Endothelial cell of umbilical vein (primary cell): ENCODE data around the gene DRAM1. TPM values are rescaled to one million over a fixed set of nuclear protein-coding genes. Genes with fewer than 3 reads are reported as not detected.

Source experiments
- BruUV-seq: library from RNA; stranded (reverse); fragments of 400-500 nt; replicated peaks from 2 replicates; lab custom pipeline; 2021; lab: Mats Ljungman, UMichigan
- CTCF ChIA-PET: fragments of 300-600, 350-600 bp; sonication (Branson Sonifier 250); formaldehyde crosslinking; loops from one replicate; lab custom pipeline; 2021; ENCODE audit warnings: antibody characterized with exemption, inconsistent platforms; lab: Charles Lee
- POLR2A ChIA-PET: fragments of 300-600, 350-600 bp; sonication (Branson Sonifier 250); formaldehyde crosslinking; loops from one replicate; lab custom pipeline; 2021; ENCODE audit warnings: antibody characterized with exemption, inconsistent platforms; lab: Charles Lee
- DNase-seq: peaks from one replicate; pipeline ENCODE4 v3.0.0-alpha.2; 2011; ENCODE audit warnings: low read depth, low spot score
- FAIRE-seq: peaks from 2 replicates; lab custom pipeline; 2011; peaks lifted over from hg19 to GRCh38; lab: Jason Lieb, UNC
- H2AFZ ChIP-seq: 2 replicates; pipeline ENCODE4 v1.6.0; 2012; ENCODE audit warnings: low read depth, low read length, control low read depth, inconsistent platforms
- H3K27ac ChIP-seq: 2 replicates; pipeline ENCODE4 v1.5.1; 2011; ENCODE audit warnings: low read depth, mild to moderate bottlenecking, control low read depth, low read length, moderate library complexity; ENCODE audit not compliant: insufficient read depth
- H3K27me3 ChIP-seq, 2 experiments: 2 replicates each; pipeline versions ENCODE4 v1.6.0 to v1.6.1; 2011; ENCODE audit warnings: low read length in 2 of 2, mixed read lengths in 1 of 2; ENCODE audit not compliant: control insufficient read depth in 2 of 2, insufficient read depth in 2 of 2
- H3K36me3 ChIP-seq, 2 experiments: 2 replicates in 1 of 2; 3 replicates in 1 of 2; pipeline ENCODE4 v1.5.1; 2011; ENCODE audit warnings: low read length in 2 of 2, mild to moderate bottlenecking in 1 of 2, moderate library complexity in 1 of 2; ENCODE audit not compliant: control insufficient read depth in 2 of 2, insufficient read depth in 2 of 2; ENCODE audit errors: extremely low read depth in 1 of 2
- H3K4me1 ChIP-seq: 3 replicates; pipeline ENCODE4 v1.5.1; 2011; ENCODE audit warnings: mild to moderate bottlenecking, low read length; ENCODE audit not compliant: control insufficient read depth, insufficient read depth; ENCODE audit errors: extremely low read depth
- H3K4me2 ChIP-seq: 2 replicates; pipeline ENCODE4 v1.6.1; 2011; ENCODE audit warnings: low read length, control low read depth, mixed read lengths; ENCODE audit not compliant: insufficient read depth
- H3K4me3 ChIP-seq, 3 experiments: fragments of 200-600 bp in 1 of 3; sonication (generic), shearing (Covaris generic) in 1 of 3; replicated peaks in 1 of 3; 2 replicates each; pipeline ENCODE4 v1.5.1; 2011 to 2016; ENCODE audit warnings: control low read depth in 3 of 3, low read length in 3 of 3, mild to moderate bottlenecking in 2 of 3, inconsistent platforms in 1 of 3, low read depth in 1 of 3, moderate library complexity in 1 of 3; ENCODE audit not compliant: insufficient read depth in 1 of 3
- H3K79me2 ChIP-seq: 2 replicates; pipeline ENCODE4 v1.6.0; 2012; ENCODE audit warnings: low read length, inconsistent platforms; ENCODE audit not compliant: control insufficient read depth, insufficient read depth
- H3K9ac ChIP-seq: replicated peaks from 2 replicates; pipeline ENCODE3; 2011; ENCODE audit warnings: low read length, control low read depth; ENCODE audit not compliant: insufficient read depth; ENCODE audit errors: extremely low read depth
- H3K9me1 ChIP-seq: replicated peaks from 3 replicates; pipeline ENCODE4 v1.6.0; 2011; ENCODE audit warnings: mild to moderate bottlenecking, low read length; ENCODE audit not compliant: control insufficient read depth, insufficient read depth; ENCODE audit errors: extremely low read depth
- H3K9me3 ChIP-seq: replicated peaks from 2 replicates; pipeline ENCODE4 v1.5.1; 2012; ENCODE audit warnings: low read length, inconsistent platforms; ENCODE audit not compliant: control insufficient read depth, insufficient read depth
- H4K20me1 ChIP-seq: replicated peaks from 2 replicates; pipeline ENCODE3; 2011; ENCODE audit warnings: mild to moderate bottlenecking, low read length; ENCODE audit not compliant: control insufficient read depth, insufficient read depth; ENCODE audit errors: extremely low read depth
- EZH2 ChIP-seq: IDR thresholded peaks from 2 replicates; pipeline ENCODE4 v1.6.1; 2012; ENCODE audit warnings: borderline replicate concordance, low read depth, mild to moderate bottlenecking, moderate library complexity, low read length, inconsistent platforms; ENCODE audit not compliant: severe bottlenecking
- FOS ChIP-seq: IDR thresholded peaks from 2 replicates; pipeline ENCODE4 v1.6.1; 2011; ENCODE audit warnings: mild to moderate bottlenecking, low read length, moderate library complexity, borderline replicate concordance; ENCODE audit not compliant: insufficient read depth
- GATA2 ChIP-seq: IDR thresholded peaks from 2 replicates; pipeline ENCODE4 v1.7.0; 2011; ENCODE audit warnings: low read depth, mild to moderate bottlenecking, moderate library complexity, mixed read lengths, low read length; ENCODE audit not compliant: insufficient read length, insufficient read depth
- JUN ChIP-seq: IDR thresholded peaks from 2 replicates; pipeline ENCODE4 v1.6.1; 2011; ENCODE audit warnings: borderline replicate concordance, low read depth; ENCODE audit not compliant: insufficient read length, insufficient read depth
- MYC ChIP-seq: IDR thresholded peaks from one replicate; pipeline ENCODE4 v1.6.1; 2011; ENCODE audit warnings: mild to moderate bottlenecking, low read depth, low read length
- POLR2A ChIP-seq: IDR thresholded peaks from 2 replicates; pipeline ENCODE4 v1.6.1; 2012; ENCODE audit warnings: low read depth, mild to moderate bottlenecking, control low read depth, low read length
- POLR2AphosphoS5 ChIP-seq: IDR thresholded peaks from 2 replicates; pipeline ENCODE4 v1.6.1; 2012; ENCODE audit warnings: low read depth, mild to moderate bottlenecking, control low read depth, low read length, moderate library complexity; ENCODE audit not compliant: insufficient read depth
- dilution Hi-C: fragments of 300-500 bp; cut with MboI; formaldehyde crosslinking; loops from one replicate; pipeline ENCODE4 v1.15.0; 2019; ENCODE audit warnings: low sequenced_read_pairs; ENCODE audit not compliant: extremely low pct_ligation_motif_present
- intact Hi-C: fragments of 100-400 bp; cut with micrococcal nuclease; formaldehyde crosslinking; loops from one replicate; pipeline ENCODE4 v1.10.0; 2022
- polyA plus RNA-seq, 4 experiments: library from polyadenylated mRNA; depleted of rRNA in 3 of 4; stranded (reverse) in 3 of 4; unstranded in 1 of 4; fragments of >200 nt; gene quantifications; 2 replicates each; pipeline versions ENCODE4 v1.2.1 to v1.2.3, GENCODE V29; 2011 to 2012; ENCODE audit warnings: missing spikeins in 1 of 4
- total RNA-seq: library from RNA; stranded (reverse); gene quantifications from 2 replicates; pipeline ENCODE4 v1.2.3, GENCODE V29; 2021
- TF ChIP-seq, protein P1 (sequence below), 2 donors: IDR thresholded peaks; 1 replicate in 1 of 2; 2 replicates in 1 of 2; pipeline ENCODE4 v1.5.1; 2011; ENCODE audit warnings: low read length in 2 of 2, mild to moderate bottlenecking in 2 of 2, moderate library complexity in 2 of 2, control low read depth in 1 of 2, inconsistent platforms in 1 of 2, low read depth in 1 of 2; ENCODE audit not compliant: insufficient read depth in 1 of 2; ENCODE audit errors: extremely low read depth in 1 of 2
- TF ChIP-seq, protein P2 (sequence below): IDR thresholded peaks from 2 replicates; pipeline ENCODE4 v1.6.1; 2011; ENCODE audit not compliant: insufficient read depth, insufficient read length

DRAM1 gene
- total and polyA plus RNA-seq, 2 donors (not counting 3 experiments of a cell fraction or from before 2014, with no cell fraction given), result 24.6 to 46.3 TPM

DNA sequence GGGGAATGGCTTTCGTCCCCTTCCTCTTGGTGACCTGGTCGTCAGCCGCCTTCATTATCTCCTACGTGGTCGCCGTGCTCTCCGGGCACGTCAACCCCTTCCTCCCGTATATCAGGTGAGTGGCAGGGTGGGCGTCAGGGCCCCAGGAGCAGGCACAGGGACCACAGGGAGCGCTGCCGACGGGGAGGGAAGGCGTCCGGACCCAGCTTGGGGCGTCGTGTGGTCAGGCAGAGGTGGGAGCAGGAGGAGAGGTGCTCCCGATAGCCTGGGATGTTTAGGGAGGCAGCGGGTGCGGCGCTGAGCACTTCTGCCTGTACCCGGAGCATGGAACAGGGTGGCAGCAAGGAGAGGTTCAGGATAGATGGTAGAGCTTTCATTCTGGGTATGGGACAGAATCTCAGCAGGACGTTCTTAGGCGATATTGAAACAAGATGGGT, 444 bp downstream of the DRAM1 start:
- intact Hi-C loops, result loop anchor here (1.0 to 10.0 kb wide), 3 partner anchors 39 to 307 kb away; partner anchors contain the start of gene WASHC3

More for the DNA sequence above, 444 bp downstream of the DRAM1 start:
- Histone ChIP-seq H3K27ac (peak overlapping the region; percentile 93), H3K9ac (peak overlapping the region; percentile 93), H2AFZ (peak overlapping the region; percentile 87), H3K36me3 (peaks cover 0 to 2% of the 10 kb centered on the region in 2 experiments), H3K27me3 (no peaks in the 10 kb centered on the region), H3K4me3 (peak overlapping the region; percentile 5 to 76 (median 55)), H3K9me3 (no peaks in the 10 kb centered on the region), H3K9me1 (no peaks in the 10 kb centered on the region), H4K20me1 (no peaks in the 10 kb centered on the region), H3K79me2 (peaks cover 32% of the 10 kb centered on the region), H3K4me1 (peaks cover 26% of the 10 kb centered on the region), H3K4me2 (peak overlapping the region; percentile 82)
- ChIA-PET POLR2A (interaction anchor here (0.8 to 1.7 kb wide), 3 partner anchors 13 to 47 kb away, joined by 3 to 16 read pairs (median 3); partner anchors contain the start of gene GNPTAB), CTCF (interaction anchor here (1.0 to 1.2 kb wide), 3 partner anchors 13 to 59 kb away, joined by 3 to 11 read pairs (median 3); no protein-coding TSS in a partner anchor)
- FAIRE-seq (no peak), DNase-seq (no peak)
- no TSS peak for BruUV-seq
- TF ChIP-seq POLR2AphosphoS5 (no peak), POLR2A (no peak), MYC (no peak), JUN (no peak), EZH2 (no peak), GATA2 (no peak), FOS (no peak)
- TF ChIP-seq, protein P1, sequence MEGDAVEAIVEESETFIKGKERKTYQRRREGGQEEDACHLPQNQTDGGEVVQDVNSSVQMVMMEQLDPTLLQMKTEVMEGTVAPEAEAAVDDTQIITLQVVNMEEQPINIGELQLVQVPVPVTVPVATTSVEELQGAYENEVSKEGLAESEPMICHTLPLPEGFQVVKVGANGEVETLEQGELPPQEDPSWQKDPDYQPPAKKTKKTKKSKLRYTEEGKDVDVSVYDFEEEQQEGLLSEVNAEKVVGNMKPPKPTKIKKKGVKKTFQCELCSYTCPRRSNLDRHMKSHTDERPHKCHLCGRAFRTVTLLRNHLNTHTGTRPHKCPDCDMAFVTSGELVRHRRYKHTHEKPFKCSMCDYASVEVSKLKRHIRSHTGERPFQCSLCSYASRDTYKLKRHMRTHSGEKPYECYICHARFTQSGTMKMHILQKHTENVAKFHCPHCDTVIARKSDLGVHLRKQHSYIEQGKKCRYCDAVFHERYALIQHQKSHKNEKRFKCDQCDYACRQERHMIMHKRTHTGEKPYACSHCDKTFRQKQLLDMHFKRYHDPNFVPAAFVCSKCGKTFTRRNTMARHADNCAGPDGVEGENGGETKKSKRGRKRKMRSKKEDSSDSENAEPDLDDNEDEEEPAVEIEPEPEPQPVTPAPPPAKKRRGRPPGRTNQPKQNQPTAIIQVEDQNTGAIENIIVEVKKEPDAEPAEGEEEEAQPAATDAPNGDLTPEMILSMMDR (IDR thresholded peaks at IDR 0.05; ENCODE audit: extremely low read depth in 1 of 2, insufficient read depth in 1 of 2, low read depth in 1 of 2, low read length in 2 of 2), result no peak
- TF ChIP-seq, protein P2, sequence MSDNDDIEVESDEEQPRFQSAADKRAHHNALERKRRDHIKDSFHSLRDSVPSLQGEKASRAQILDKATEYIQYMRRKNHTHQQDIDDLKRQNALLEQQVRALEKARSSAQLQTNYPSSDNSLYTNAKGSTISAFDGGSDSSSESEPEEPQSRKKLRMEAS, result no peak
- dilution Hi-C loops, result no loop called here
